GM18526 (cell line): ENCODE results near the gene DLX2.

Experiments
- POLR2A ChIP-seq: IDR thresholded peaks from 3 replicates; pipeline ENCODE4 v1.6.1; 2011; ENCODE audit not compliant: insufficient read length; ENCODE audit errors: extremely low read depth

DLX2 gene

DNA sequence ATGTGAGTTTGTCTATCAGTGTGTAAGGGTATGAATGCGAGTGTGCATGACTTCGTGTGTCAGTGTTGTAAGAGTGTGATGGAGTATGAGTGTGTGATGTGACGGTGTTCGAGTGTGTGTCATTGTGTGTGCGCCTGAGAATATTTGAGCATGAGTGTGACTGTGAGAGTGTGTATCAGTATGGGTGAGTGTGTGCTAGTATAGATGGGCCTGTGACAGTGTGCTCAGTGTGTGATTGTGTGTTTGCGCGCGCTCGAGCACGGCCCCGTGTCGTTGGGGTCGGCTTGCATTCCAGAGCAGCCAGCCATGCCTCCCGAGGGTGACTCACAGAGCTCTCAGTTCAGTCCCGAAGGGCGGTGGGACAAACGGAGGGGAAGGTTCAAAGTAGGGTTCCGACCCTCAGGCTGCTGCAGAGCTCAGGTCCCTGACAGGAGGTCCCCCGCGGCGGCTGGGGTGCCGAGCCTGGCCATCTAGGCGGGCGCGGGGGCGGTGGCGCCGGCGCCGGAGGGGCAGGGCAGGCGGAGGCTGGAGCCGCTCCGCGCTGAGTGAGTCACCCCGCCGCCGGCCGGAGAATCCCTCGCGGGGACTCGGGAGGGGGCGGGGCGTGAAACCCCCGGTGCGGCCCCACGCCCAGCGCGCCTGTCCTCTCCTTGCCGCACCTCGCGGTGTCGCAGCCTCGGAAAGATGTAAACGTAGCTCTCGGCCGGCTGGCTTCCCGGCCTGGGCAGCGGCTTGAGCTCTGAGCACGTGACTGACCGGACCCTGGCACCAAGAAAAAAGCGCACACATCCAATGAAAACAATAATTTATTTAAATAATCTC is 3.8 kb downstream of the DLX2 start:
- no peak for TF ChIP-seq POLR2A

DNA sequence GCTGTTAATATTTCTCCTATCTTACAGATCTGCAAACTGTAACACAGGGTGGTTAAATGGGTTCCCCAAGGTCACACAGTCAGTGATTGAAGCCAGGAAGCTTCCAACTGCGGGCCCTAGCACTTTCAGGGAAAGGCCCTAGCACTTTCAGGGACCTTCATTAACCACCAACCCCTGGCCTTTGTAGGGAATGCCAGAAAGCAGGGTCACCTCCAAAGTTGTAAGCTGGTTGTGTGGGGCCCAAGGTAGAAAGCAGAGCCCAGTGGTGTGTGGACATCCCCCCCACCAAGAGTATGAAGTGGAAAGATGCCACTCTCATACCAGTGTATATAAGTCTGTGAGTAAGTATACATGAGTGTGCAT is 4.4 kb downstream of the DLX2 start:
- no peak for TF ChIP-seq POLR2A

DNA sequence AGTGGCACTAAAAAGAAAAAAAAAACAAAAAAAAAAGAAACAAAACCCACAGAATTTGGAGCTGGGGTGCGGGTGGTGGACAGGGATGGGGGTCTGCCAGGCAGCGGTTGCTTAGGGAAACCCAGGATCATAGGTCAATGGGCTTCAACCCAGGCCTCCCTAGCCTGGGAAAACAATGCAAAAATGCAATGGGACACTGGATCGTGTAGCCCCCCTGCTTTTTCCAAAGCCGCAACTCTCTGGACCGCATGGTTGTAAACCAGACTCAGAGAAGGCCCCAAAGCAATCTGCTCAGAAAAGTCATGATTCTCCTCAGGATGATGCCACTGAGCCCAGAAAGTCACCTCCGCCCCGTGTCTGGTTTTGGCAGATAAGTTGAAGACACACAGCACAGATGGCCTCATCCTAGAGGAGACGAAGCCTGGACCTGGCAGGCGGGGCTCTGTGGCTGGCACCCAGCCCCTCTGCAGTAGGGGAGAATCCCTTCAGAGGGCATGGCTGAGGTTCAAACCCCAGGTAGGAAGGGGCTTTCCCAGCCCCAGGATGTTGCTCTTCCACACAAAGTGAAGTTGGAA is 5.1 kb downstream of the DLX2 start:
- no peak for TF ChIP-seq POLR2A

GRCh38 chr2:172096626-172097547 is 5.8 kb downstream of the DLX2 start:
- no peak for TF ChIP-seq POLR2A

GRCh38 chr2:172095905-172096625 is 6.6 kb downstream of the DLX2 start:
- no peak for TF ChIP-seq POLR2A

GRCh38 chr2:172095146-172095904 is 7.4 kb downstream of the DLX2 start:
- TF ChIP-seq POLR2A, result no peak

DNA sequence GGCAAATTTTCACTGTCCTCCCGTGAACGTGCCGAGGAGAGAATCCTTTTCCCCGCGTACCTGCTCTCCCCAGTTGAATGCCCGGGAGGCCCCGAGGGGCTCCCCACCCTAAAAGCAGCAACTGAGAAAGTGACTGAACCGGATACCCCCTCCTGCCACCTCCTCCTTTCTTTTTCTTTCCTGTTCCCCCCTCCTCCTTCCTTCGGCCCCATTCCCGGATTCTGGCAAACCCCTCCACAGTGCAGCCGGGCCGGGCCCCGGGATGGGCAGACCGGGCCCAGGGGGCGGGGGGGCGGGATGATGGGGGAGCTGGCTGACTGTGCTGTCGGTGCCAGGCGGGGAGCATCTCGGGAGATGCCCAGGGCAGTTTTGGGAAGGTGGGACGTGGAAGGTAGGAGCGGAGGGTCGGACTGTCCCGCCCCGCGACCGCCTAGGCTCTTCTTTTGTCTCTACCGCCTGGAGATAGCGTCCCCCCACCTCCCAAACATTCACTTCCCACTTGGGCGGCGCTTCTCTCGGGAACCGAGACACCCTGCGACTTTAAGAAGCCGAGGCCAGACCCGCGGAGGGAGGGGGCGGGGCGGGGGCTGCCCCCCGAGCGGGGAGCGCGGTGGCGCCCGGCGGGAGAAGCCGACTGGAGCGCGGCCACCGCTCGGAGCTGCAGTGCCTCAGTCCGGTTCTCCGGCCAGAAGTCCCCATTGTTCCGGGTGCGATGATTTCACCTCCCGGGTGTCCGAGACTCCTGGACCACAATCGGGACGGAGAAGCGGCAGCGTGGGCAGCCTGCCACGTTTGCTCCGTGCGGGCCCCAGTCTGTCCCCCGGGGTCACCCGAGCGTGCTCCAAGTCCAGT is 8.2 kb downstream of the DLX2 start:
- TF ChIP-seq POLR2A, result no peak

DNA sequence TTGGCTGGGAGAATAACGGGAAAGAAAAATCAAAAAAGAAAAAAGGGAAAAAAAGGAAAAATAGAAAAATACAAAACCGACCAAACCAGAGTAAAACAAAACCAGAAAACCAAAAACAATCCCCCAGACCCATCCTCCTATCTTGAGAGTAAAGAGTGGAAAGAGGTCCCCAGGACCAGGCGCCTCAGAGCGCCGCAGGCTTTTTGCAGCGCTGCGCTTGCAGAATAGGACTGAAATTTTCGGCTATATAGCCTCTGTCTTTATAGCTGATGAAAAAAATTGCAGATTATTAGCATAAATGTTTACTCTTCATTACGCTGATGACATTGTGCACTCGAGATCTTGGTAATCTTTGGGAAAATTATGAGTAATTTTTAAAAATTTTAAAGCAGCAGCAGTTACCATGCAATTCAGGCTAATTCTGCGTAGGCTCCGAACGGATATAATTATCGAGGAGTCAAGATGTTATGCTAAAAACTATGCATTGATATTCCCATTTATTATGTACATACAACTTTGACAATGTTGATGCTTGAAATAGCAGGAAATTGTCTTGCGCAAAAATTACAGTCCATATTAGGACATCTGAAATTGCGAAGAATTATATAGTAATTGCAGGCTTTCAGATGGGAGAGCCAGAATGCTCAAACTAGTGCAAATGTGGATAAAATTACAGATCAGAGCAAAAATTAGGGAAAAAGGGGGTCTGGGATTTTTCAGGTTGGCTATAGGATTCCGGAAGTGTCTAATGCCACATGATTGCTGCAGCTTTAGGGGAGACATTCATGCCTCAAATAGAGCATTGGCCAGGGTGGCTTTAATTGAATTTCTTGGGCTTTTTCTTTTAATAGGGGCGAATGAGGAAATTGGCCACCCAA is 9.0 kb downstream of the DLX2 start:
- TF ChIP-seq POLR2A, result no peak

- TF ChIP-seq POLR2A, result no peak
Measured at GRCh38 chr2:172092716-172093415, 9.8 kb downstream of the DLX2 start.

GRCh38 chr2:172091761-172092566 is 10.7 kb downstream of the DLX2 start:
- no peak for TF ChIP-seq POLR2A

DNA sequence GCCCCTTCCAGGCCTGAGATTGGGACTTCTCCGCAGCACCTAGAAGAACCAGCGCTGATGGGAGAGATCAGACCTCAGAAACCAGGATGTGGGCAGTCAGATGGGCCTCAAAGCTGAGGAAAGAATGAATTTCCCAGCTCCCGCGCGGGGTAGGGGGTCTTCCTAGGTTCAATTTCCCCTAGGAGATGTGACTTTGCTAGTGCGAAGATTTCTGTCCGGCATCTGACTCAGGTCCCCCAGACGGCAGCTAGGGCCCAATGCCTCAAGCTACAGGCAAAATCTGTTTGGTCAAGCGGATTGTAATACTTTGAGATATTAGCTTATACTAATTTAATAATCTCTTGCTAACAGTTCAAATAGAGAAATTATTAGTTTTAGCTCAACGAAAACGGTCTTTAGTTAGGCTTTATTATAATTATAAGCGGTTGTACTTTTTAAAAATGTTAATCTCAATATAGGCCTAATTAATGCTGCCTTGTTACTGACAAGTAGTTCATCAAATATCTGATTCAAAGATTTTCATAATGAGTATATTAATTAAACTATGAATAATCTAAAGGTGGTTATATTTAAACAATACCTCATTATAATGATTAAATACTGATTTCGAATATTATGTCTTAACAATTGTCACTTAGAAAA is 11.6 kb downstream of the DLX2 start:
- no peak for TF ChIP-seq POLR2A
